K562 (cell line): ENCODE data around the gene ZFYVE19. TPM values are rescaled to one million over a fixed set of nuclear protein-coding genes. Genes with fewer than 3 reads are reported as not detected.

Source experiments
- ATAC-seq: fragments of 200-7000 bp; cut with Tn5 transposase; 3 replicates; pipeline ENCODE4 v1.9.1; 2020; ENCODE audit warnings: moderate library complexity
- BruUV-seq: library from RNA; stranded (reverse); fragments of 400-500 nt; replicated peaks from 2 replicates; lab custom pipeline; 2021; lab: Mats Ljungman, UMichigan
- CTCF ChIA-PET: fragments of 300-600 bp; formaldehyde crosslinking; extraction: SDS; loops from one replicate; lab custom pipeline; 2021; ENCODE audit warnings: low intra/inter-chr PET ratio; lab: Yijun Ruan, JAX
- POLR2A ChIA-PET: fragments of 300-600, 350-650 bp; sonication (Branson Sonifier 250); formaldehyde crosslinking; extraction: SDS; loops from one replicate; lab custom pipeline; 2021; ENCODE audit warnings: antibody characterized with exemption, inconsistent platforms; lab: Yijun Ruan, JAX
- DNase-seq, 4 experiments: peaks; one replicate each; pipeline versions ENCODE4 v3.0.0 to v3.0.0-alpha.2; 2011 to 2018; ENCODE audit warnings: low spot score in 3 of 4, mixed read lengths in 3 of 4; ENCODE audit errors: extremely low read depth in 1 of 4
- FAIRE-seq: peaks from 2 replicates; lab custom pipeline; 2011; peaks lifted over from hg19 to GRCh38; lab: Jason Lieb, UNC
- H2AFZ ChIP-seq: 2 replicates; pipeline ENCODE4 v1.6.0; 2011; ENCODE audit warnings: low read depth, low read length, control low read depth, inconsistent platforms
- H3K27ac ChIP-seq: fragments of 200-600 bp; 3 replicates; pipeline ENCODE4 v1.8.0; 2011; ENCODE audit warnings: low read depth, mild to moderate bottlenecking, control low read depth, inconsistent platforms, low read length, moderate library complexity, mixed read lengths; ENCODE audit errors: extremely low read depth
- H3K27me3 ChIP-seq, 2 experiments: fragments of 300-600 bp in 1 of 2; 2 replicates in 1 of 2; 3 replicates in 1 of 2; pipeline versions ENCODE4 v1.6.0 to v1.8.0; 2011; ENCODE audit warnings: inconsistent platforms in 2 of 2, low read length in 2 of 2, mild to moderate bottlenecking in 1 of 2, mixed read lengths in 1 of 2, moderate library complexity in 1 of 2; ENCODE audit not compliant: control insufficient read depth in 2 of 2, insufficient read depth in 2 of 2
- H3K36me3 ChIP-seq: fragments of 300-600 bp; 3 replicates; pipeline ENCODE4 v1.8.0; 2011; ENCODE audit warnings: mild to moderate bottlenecking, low read length, inconsistent platforms; ENCODE audit not compliant: control insufficient read depth, insufficient read depth
- H3K4me1 ChIP-seq, 2 experiments: fragments of 200-600 bp in 1 of 2; replicated peaks in 1 of 2; 2 replicates in 1 of 2; 3 replicates in 1 of 2; pipeline versions ENCODE4 v1.5.1 to v1.8.0; 2011; ENCODE audit warnings: inconsistent platforms in 2 of 2, low read length in 2 of 2, mild to moderate bottlenecking in 1 of 2, mixed read lengths in 1 of 2, moderate library complexity in 1 of 2; ENCODE audit not compliant: control insufficient read depth in 2 of 2, insufficient read depth in 2 of 2
- H3K4me2 ChIP-seq: 2 replicates; pipeline ENCODE4 v1.6.1; 2011; ENCODE audit warnings: low read length, control low read depth, inconsistent platforms, mixed read lengths; ENCODE audit not compliant: insufficient read depth
- H3K4me3 ChIP-seq: fragments of 200-600 bp; sonication (generic), shearing (Covaris generic); 2 replicates; pipeline ENCODE4 v1.5.1; 2016; ENCODE audit warnings: control low read depth, inconsistent platforms
- H3K79me2 ChIP-seq: fragments of 200-600 bp; 3 replicates; pipeline ENCODE4 v1.8.0; 2011; ENCODE audit warnings: low read length, inconsistent platforms; ENCODE audit not compliant: control insufficient read depth, insufficient read depth
- H3K9ac ChIP-seq, 2 experiments: 2 replicates each; pipeline versions ENCODE4 v1.6.0 to v1.6.1; 2011; ENCODE audit warnings: low read depth in 2 of 2, low read length in 2 of 2, control low read depth in 1 of 2, inconsistent platforms in 1 of 2, mild to moderate bottlenecking in 1 of 2, mixed read lengths in 1 of 2; ENCODE audit not compliant: insufficient read depth in 1 of 2
- H3K9me1 ChIP-seq: one replicate; pipeline ENCODE4 v1.6.0; 2011; ENCODE audit warnings: inconsistent platforms, mild to moderate bottlenecking, low read length, moderate library complexity; ENCODE audit not compliant: control insufficient read depth, insufficient read depth
- H3K9me3 ChIP-seq: replicated peaks from 2 replicates; pipeline ENCODE4 v1.5.1; 2011; ENCODE audit warnings: low read depth, low read length, inconsistent platforms; ENCODE audit not compliant: control insufficient read depth, insufficient read depth
- H4K20me1 ChIP-seq: replicated peaks from 2 replicates; pipeline ENCODE4 v1.6.1; 2011; ENCODE audit warnings: low read length, inconsistent platforms, mixed read lengths; ENCODE audit not compliant: control insufficient read depth, insufficient read depth
- BRF1 ChIP-seq: IDR thresholded peaks from 3 replicates; pipeline ENCODE4 v1.6.1; 2011; ENCODE audit warnings: borderline replicate concordance, mild to moderate bottlenecking; ENCODE audit not compliant: insufficient read length; ENCODE audit errors: extremely low read depth
- THRAP3 ChIP-seq: fragments of 450-650 bp; IDR thresholded peaks from 2 replicates; pipeline ENCODE4 v1.6.1; 2016; ENCODE audit warnings: mild to moderate bottlenecking, inconsistent platforms, borderline replicate concordance
- WHSC1 ChIP-seq: IDR thresholded peaks from one replicate; pipeline ENCODE4 v1.6.1; 2012; ENCODE audit warnings: low read length, control low read depth, inconsistent platforms
- ZNF282 ChIP-seq: sonication (generic); formaldehyde crosslinking; IDR thresholded peaks from 2 replicates; pipeline ENCODE4 v1.8.1; 2023; ENCODE audit warnings: missing genetic modification reagents
- ZNF354B ChIP-seq: fragments of 250-450 bp; sonication (Bioruptor Pico); IDR thresholded peaks from 2 replicates; pipeline ENCODE4 v1.4.0; 2020
- WGBS: fragments of 100-300 bp; shearing (Covaris generic); methylation state at CpG from one replicate; pipeline ENCODE4 v1.1.6; 2016; ENCODE audit warnings: low coverage, mixed read lengths; ENCODE audit not compliant: insufficient coverage; ENCODE audit errors: missing lambda C conversion rate; 5-methylcytosine and 5-hydroxymethylcytosine counted together
- in situ Hi-C: fragments of 300-500 bp; cut with MboI; formaldehyde crosslinking; loops from 4 replicates; pipeline ENCODE4 v1.15.0; 2018; ENCODE audit warnings: inconsistent platforms, mixed read lengths
- intact Hi-C: fragments of 100-400 bp; cut with micrococcal nuclease; formaldehyde crosslinking; loops from 2 replicates; pipeline ENCODE4 v1.14.2; 2022
- polyA plus RNA-seq, 8 experiments: library from polyadenylated mRNA; depleted of rRNA in 4 of 8; stranded (reverse) in 5 of 8; unstranded in 3 of 8; fragments of >200 nt; fragmentation: Nextera tagmentation in 2 of 8; fragmentation: Illumina TruSeq in 1 of 8; extraction: Ambion mirVana in 2 of 8; extraction: Trizol in 1 of 8; gene quantifications; 2 replicates each; pipeline versions ENCODE4 v1.2.1 to v1.2.3, GENCODE V29; 2011 to 2014; ENCODE audit warnings: inconsistent platforms in 1 of 8, missing spikeins in 1 of 8
- total RNA-seq, 7 experiments: library from RNA; depleted of rRNA in 6 of 7; stranded (reverse); fragments of >200 nt in 6 of 7; fragmentation: Illumina TruSeq in 2 of 7; extraction: Trizol in 2 of 7; gene quantifications; 2 replicates each; pipeline versions ENCODE4 v1.2.1 to v1.2.3, GENCODE V29; 2011 to 2021; ENCODE audit warnings: low replicate concordance in 1 of 7
- TF ChIP-seq, protein P1 (sequence below): sonication (generic); formaldehyde crosslinking; IDR thresholded peaks from 2 replicates; pipeline ENCODE4 v1.4.0; 2020; ENCODE audit warnings: mild to moderate bottlenecking, missing genetic modification reagents
- TF ChIP-seq, protein P2 (sequence below): fragments of 200-800 bp; sonication (Bioruptor generic); IDR thresholded peaks from 2 replicates; pipeline ENCODE4 v1.6.1; 2016; ENCODE audit warnings: missing genetic modification characterization, missing compliant biosample characterization
- TF ChIP-seq, protein P3 (sequence below): fragments of 450-650 bp; IDR thresholded peaks from 2 replicates; pipeline ENCODE4 v1.6.1; 2018; ENCODE audit not compliant: partially characterized antibody
- TF ChIP-seq, protein P4 (sequence below): fragments of 250-450 bp; sonication (Bioruptor Pico); IDR thresholded peaks from 2 replicates; pipeline ENCODE4 v1.4.0; 2020; ENCODE audit warnings: mild to moderate bottlenecking, moderate library complexity

Gene ZFYVE19
- total and polyA plus RNA-seq, 9 of the 15 experiments (the other 6 are each of a cell fraction or from before 2014, with no cell fraction given), result 1.5 to 36.8 (median 19.9) TPM

DNA sequence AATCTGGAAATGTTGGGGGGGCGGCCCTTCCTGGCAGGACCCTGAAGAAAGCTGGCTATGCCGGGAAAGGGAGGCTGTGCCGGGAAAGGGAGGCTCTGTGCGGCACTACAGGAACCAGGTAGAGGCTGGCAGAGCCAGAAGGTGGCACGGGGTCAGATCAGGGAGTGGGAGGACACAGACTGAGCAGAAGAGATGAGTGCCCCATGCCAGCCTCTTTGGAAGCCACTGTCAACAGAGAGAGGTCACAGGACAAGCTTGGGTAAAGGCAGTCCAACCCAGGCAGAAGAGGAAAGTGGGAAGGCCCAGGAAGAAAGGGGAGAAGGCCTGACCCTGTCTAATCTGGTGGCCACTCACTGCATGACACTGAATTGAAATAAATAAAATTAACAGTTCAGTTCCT lies 35.6 kb upstream of the ZFYVE19 start:
- Histone ChIP-seq H3K4me3 (no peak overlapping the region), H3K9me3 (no peaks in the 10 kb centered on the region), H3K4me2 (no peak overlapping the region), H3K4me1 (peaks cover 10 to 42% of the 10 kb centered on the region in 2 experiments; a peak in 4 of 5 replicates), H3K27ac (no peak overlapping the region), H3K79me2 (no peaks in the 10 kb centered on the region), H3K27me3 (no peaks in the 10 kb centered on the region), H3K9me1 (no peaks in the 10 kb centered on the region), H3K9ac (0 out of 4 replicates have a peak overlapping the region, but pooled peaks of 1 of the 2 experiments have one; percentile 5), H3K36me3 (peaks cover 51% of the 10 kb centered on the region; the same call in 2 of the 3 replicates), H2AFZ (no peak overlapping the region), H4K20me1 (no peaks in the 10 kb centered on the region; the same call in 1 of the 2 replicates)
- POLR2A ChIA-PET, result interaction anchor here (0.6 to 1.0 kb wide), 2 partner anchors 11 to 15 kb away, joined by 3 read pairs; no protein-coding TSS in a partner anchor
- intact Hi-C loops, result no loop called here
- FAIRE-seq, result no peak
- CTCF ChIA-PET, result no interaction called here
- WGBS, result 68% methylated on average over 5 of the region's 5 CpGs
- in situ Hi-C loops, result no loop called here
- DNase-seq, result no peak
- no peak for ATAC-seq
- no TSS peak for BruUV-seq
- TF ChIP-seq WHSC1 (no peak), ZNF282 (CRISPR knock-in tag) (no peak), BRF1 (no peak), THRAP3 (no peak), ZNF354B (CRISPR knock-in tag) (no peak)
- TF ChIP-seq, protein P1, sequence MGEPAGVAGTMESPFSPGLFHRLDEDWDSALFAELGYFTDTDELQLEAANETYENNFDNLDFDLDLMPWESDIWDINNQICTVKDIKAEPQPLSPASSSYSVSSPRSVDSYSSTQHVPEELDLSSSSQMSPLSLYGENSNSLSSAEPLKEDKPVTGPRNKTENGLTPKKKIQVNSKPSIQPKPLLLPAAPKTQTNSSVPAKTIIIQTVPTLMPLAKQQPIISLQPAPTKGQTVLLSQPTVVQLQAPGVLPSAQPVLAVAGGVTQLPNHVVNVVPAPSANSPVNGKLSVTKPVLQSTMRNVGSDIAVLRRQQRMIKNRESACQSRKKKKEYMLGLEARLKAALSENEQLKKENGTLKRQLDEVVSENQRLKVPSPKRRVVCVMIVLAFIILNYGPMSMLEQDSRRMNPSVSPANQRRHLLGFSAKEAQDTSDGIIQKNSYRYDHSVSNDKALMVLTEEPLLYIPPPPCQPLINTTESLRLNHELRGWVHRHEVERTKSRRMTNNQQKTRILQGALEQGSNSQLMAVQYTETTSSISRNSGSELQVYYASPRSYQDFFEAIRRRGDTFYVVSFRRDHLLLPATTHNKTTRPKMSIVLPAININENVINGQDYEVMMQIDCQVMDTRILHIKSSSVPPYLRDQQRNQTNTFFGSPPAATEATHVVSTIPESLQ, result no peak
- TF ChIP-seq, protein P2, sequence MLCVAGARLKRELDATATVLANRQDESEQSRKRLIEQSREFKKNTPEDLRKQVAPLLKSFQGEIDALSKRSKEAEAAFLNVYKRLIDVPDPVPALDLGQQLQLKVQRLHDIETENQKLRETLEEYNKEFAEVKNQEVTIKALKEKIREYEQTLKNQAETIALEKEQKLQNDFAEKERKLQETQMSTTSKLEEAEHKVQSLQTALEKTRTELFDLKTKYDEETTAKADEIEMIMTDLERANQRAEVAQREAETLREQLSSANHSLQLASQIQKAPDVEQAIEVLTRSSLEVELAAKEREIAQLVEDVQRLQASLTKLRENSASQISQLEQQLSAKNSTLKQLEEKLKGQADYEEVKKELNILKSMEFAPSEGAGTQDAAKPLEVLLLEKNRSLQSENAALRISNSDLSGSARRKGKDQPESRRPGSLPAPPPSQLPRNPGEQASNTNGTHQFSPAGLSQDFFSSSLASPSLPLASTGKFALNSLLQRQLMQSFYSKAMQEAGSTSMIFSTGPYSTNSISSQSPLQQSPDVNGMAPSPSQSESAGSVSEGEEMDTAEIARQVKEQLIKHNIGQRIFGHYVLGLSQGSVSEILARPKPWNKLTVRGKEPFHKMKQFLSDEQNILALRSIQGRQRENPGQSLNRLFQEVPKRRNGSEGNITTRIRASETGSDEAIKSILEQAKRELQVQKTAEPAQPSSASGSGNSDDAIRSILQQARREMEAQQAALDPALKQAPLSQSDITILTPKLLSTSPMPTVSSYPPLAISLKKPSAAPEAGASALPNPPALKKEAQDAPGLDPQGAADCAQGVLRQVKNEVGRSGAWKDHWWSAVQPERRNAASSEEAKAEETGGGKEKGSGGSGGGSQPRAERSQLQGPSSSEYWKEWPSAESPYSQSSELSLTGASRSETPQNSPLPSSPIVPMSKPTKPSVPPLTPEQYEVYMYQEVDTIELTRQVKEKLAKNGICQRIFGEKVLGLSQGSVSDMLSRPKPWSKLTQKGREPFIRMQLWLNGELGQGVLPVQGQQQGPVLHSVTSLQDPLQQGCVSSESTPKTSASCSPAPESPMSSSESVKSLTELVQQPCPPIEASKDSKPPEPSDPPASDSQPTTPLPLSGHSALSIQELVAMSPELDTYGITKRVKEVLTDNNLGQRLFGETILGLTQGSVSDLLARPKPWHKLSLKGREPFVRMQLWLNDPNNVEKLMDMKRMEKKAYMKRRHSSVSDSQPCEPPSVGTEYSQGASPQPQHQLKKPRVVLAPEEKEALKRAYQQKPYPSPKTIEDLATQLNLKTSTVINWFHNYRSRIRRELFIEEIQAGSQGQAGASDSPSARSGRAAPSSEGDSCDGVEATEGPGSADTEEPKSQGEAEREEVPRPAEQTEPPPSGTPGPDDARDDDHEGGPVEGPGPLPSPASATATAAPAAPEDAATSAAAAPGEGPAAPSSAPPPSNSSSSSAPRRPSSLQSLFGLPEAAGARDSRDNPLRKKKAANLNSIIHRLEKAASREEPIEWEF (CRISPR knock-in tag), result no peak
- TF ChIP-seq, protein P3, sequence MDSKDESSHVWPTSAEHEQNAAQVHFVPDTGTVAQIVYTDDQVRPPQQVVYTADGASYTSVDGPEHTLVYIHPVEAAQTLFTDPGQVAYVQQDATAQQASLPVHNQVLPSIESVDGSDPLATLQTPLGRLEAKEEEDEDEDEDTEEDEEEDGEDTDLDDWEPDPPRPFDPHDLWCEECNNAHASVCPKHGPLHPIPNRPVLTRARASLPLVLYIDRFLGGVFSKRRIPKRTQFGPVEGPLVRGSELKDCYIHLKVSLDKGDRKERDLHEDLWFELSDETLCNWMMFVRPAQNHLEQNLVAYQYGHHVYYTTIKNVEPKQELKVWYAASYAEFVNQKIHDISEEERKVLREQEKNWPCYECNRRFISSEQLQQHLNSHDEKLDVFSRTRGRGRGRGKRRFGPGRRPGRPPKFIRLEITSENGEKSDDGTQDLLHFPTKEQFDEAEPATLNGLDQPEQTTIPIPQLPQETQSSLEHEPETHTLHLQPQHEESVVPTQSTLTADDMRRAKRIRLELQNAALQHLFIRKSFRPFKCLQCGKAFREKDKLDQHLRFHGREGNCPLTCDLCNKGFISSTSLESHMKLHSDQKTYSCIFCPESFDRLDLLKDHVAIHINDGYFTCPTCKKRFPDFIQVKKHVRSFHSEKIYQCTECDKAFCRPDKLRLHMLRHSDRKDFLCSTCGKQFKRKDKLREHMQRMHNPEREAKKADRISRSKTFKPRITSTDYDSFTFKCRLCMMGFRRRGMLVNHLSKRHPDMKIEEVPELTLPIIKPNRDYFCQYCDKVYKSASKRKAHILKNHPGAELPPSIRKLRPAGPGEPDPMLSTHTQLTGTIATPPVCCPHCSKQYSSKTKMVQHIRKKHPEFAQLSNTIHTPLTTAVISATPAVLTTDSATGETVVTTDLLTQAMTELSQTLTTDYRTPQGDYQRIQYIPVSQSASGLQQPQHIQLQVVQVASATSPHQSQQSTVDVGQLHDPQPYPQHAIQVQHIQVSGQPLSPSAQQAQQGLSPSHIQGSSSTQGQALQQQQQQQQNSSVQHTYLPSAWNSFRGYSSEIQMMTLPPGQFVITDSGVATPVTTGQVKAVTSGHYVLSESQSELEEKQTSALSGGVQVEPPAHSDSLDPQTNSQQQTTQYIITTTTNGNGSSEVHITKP, result no peak
- TF ChIP-seq, protein P4, sequence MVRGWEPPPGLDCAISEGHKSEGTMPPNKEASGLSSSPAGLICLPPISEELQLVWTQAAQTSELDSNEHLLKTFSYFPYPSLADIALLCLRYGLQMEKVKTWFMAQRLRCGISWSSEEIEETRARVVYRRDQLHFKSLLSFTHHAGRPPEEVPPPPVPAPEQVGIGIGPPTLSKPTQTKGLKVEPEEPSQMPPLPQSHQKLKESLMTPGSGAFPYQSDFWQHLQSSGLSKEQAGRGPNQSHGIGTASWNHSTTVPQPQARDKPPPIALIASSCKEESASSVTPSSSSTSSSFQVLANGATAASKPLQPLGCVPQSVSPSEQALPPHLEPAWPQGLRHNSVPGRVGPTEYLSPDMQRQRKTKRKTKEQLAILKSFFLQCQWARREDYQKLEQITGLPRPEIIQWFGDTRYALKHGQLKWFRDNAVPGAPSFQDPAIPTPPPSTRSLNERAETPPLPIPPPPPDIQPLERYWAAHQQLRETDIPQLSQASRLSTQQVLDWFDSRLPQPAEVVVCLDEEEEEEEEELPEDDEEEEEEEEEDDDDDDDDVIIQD (CRISPR knock-in tag), result no peak
